Measurements from ENCODE around the gene AGAP1.

DNA sequence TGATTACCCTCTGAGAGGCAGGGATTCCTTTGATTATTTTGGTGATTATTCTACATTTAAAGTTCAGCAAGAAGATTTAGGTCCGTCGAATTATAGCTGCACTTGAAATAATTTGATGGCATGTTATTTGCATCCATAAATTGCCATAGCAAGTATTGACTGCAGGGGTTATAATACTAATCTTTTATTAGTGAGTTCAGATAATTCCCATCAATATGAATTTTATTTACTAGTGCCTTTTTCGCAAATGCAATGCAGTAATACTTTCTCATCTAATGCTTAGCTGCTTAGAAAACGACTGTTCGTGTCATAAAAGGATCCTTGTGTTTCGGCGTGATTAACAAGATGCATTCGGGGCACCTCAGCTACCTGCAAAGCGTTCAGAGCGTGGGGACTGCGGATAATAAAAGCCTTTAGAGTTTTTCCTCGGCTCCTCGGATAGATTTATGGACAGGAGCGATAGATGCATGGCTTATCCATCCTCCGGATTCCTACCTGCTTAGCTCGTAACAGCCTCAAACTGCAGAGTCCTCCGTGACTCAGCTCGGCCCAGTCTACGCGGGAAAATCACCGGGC is 676.8 kb downstream of the AGAP1 start:
- TF ChIP-seq POLR2AphosphoS5 (IDR thresholded peaks at IDR 0.05; ENCODE audit: low read depth, low read length) (no peak), TAF1 (IDR thresholded peaks at IDR 0.05; ENCODE audit: low read depth, low read length) (no peak), POLR2A (IDR thresholded peaks at IDR 0.05; ENCODE audit: low read depth, low read length) (no peak), SPI1 (IDR thresholded peaks at IDR 0.05; ENCODE audit: low read depth, low read length) (no peak), POU2F2 (IDR thresholded peaks at IDR 0.05; ENCODE audit: low read depth, low read length) (no peak), PAX5 (IDR thresholded peaks at IDR 0.05; ENCODE audit: insufficient read depth, low read length, severe bottlenecking) (no peak)
